ENCODE measurements around the gene L1CAM. TPM values are rescaled to one million over a fixed set of nuclear protein-coding genes. Genes with fewer than 3 reads are reported as not detected.

Gene L1CAM
- total and polyA plus RNA-seq, 9 of the 15 experiments (the other 6 are each of a cell fraction or from before 2014, with no cell fraction given): 0.09 to 0.86 (median 0.26) TPM; not detected in 3

GRCh38 chrX:153917869-153918268 lies 31.9 kb upstream of the L1CAM start:
- FAIRE-seq (no peak), ATAC-seq (no peak), DNase-seq (ENCODE audit: extremely low read depth in 1 of 4, low spot score in 3 of 4) (no peak)
- CTCF ChIA-PET (ENCODE audit: low intra/inter-chr PET ratio): no interaction called here
- Histone ChIP-seq H3K4me2 (ENCODE audit: insufficient read depth, low read length) (no peak overlapping the region), H3K4me3 (no peak overlapping the region), H3K79me2 (ENCODE audit: control insufficient read depth, insufficient read depth, low read length) (no peaks in the 10 kb centered on the region), H3K9me3 (replicated peaks; ENCODE audit: control insufficient read depth, insufficient read depth, low read depth, low read length) (no peaks in the 10 kb centered on the region), H3K27ac (ENCODE audit: extremely low read depth, low read depth, low read length) (no peak overlapping the region), H3K27me3 (ENCODE audit: control insufficient read depth in 2 of 2, insufficient read depth in 2 of 2, low read length in 2 of 2) (no peaks in the 10 kb centered on the region), H2AFZ (ENCODE audit: low read depth, low read length) (no peak overlapping the region), H4K20me1 (replicated peaks; ENCODE audit: control insufficient read depth, insufficient read depth, low read length) (no peaks in the 10 kb centered on the region), H3K36me3 (ENCODE audit: control insufficient read depth, insufficient read depth, low read length) (peaks cover 37% of the 10 kb centered on the region; the same call in 2 of the 3 replicates), H3K9ac (ENCODE audit: insufficient read depth in 1 of 2, low read depth in 2 of 2, low read length in 2 of 2) (no peak overlapping the region), H3K4me1 (replicated peaks in 1 of 2; ENCODE audit: control insufficient read depth in 2 of 2, insufficient read depth in 2 of 2, low read length in 2 of 2) (peaks cover 0 to 24% of the 10 kb centered on the region in 2 experiments; a peak in 2 of 5 replicates), H3K9me1 (ENCODE audit: control insufficient read depth, insufficient read depth, low read length) (no peaks in the 10 kb centered on the region)
- TF ChIP-seq RFX1 (IDR thresholded peaks at IDR 0.05) (peak; percentile 50; the same call in 1 of the 2 replicates), CBX2 (IDR thresholded peaks at IDR 0.05; ENCODE audit: insufficient read depth, low read length, poor library complexity, severe bottlenecking) (no peak)
- POLR2A ChIA-PET: interaction anchor here (1.3 to 2.2 kb wide), 2 partner anchors 9 kb away, joined by 5 to 9 read pairs; partner anchors contain the start of gene ARHGAP4
- intact Hi-C loops (cut with micrococcal nuclease) (no loop called here), in situ Hi-C loops (cut with MboI) (no loop called here)
- WGBS (ENCODE audit: insufficient coverage, low coverage, missing lambda C conversion rate): 82% methylated on average over 6 of the region's 6 CpGs
- BruUV-seq (replicated peaks): no TSS peak

DNA sequence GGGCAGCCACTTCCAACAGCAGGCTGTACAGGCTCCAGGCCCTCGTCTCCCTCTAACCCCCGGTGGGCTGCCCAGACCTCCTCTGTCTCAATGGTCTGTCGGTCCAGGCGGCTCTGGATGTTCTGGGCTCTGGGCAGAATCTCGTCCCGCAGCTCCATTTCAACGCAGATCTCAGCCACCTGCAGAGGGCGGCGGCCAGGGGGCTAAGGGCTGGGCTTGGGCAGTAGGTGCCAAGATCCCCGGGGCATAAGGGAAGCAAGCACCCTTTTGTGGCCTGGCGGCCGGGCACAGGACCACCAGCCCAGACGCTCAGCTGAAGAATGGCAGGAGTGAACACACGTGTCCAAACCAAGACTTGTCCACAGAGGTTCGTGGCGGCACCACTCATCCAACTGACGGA lies 27.7 kb upstream of the L1CAM start:
- Histone ChIP-seq H3K9me1 (ENCODE audit: control insufficient read depth, insufficient read depth, low read length) (no peaks in the 10 kb centered on the region), H2AFZ (ENCODE audit: low read depth, low read length) (no peak overlapping the region), H3K9ac (ENCODE audit: insufficient read depth in 1 of 2, low read depth in 2 of 2, low read length in 2 of 2) (peak overlapping the region in 1 of 2 experiments; percentile 26; a peak in 2 of 4 replicates), H3K4me1 (replicated peaks in 1 of 2; ENCODE audit: control insufficient read depth in 2 of 2, insufficient read depth in 2 of 2, low read length in 2 of 2) (peaks cover 0 to 30% of the 10 kb centered on the region in 2 experiments; a peak in 3 of 5 replicates), H3K79me2 (ENCODE audit: control insufficient read depth, insufficient read depth, low read length) (no peaks in the 10 kb centered on the region), H3K4me3 (no peak overlapping the region), H3K27ac (ENCODE audit: extremely low read depth, low read depth, low read length) (no peak overlapping the region), H3K4me2 (ENCODE audit: insufficient read depth, low read length) (no peak overlapping the region), H3K9me3 (replicated peaks; ENCODE audit: control insufficient read depth, insufficient read depth, low read depth, low read length) (no peaks in the 10 kb centered on the region), H4K20me1 (replicated peaks; ENCODE audit: control insufficient read depth, insufficient read depth, low read length) (peaks cover 5% of the 10 kb centered on the region; the same call in 1 of the 2 replicates), H3K27me3 (ENCODE audit: control insufficient read depth in 2 of 2, insufficient read depth in 2 of 2, low read length in 2 of 2) (no peaks in the 10 kb centered on the region), H3K36me3 (ENCODE audit: control insufficient read depth, insufficient read depth, low read length) (peaks cover 34% of the 10 kb centered on the region; the same call in 2 of the 3 replicates)
- ChIA-PET CTCF (ENCODE audit: low intra/inter-chr PET ratio) (no interaction called here), POLR2A (interaction anchor here (0.9 kb wide), 1 partner anchor 11 kb away, joined by 4 read pairs; no protein-coding TSS in a partner anchor)
- ATAC-seq (no peak), DNase-seq (ENCODE audit: extremely low read depth in 1 of 4, low spot score in 3 of 4) (no peak), FAIRE-seq (no peak)
- WGBS (ENCODE audit: insufficient coverage, low coverage, missing lambda C conversion rate): 100% methylated on average over 4 of the region's 17 CpGs
- TF ChIP-seq MCM2 (IDR thresholded peaks at IDR 0.05; ENCODE audit: low read depth) (no peak), PML (IDR thresholded peaks at IDR 0.05; ENCODE audit: low read length) (no peak)
- TF ChIP-seq, protein P1, sequence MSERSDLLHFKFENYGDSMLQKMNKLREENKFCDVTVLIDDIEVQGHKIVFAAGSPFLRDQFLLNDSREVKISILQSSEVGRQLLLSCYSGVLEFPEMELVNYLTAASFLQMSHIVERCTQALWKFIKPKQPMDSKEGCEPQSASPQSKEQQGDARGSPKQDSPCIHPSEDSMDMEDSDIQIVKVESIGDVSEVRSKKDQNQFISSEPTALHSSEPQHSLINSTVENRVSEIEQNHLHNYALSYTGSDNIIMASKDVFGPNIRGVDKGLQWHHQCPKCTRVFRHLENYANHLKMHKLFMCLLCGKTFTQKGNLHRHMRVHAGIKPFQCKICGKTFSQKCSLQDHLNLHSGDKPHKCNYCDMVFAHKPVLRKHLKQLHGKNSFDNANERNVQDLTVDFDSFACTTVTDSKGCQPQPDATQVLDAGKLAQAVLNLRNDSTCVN (CRISPR knock-in tag; IDR thresholded peaks at IDR 0.05): no peak
- no TSS peak for BruUV-seq (replicated peaks)
- in situ Hi-C loops (cut with MboI) (no loop called here), intact Hi-C loops (cut with micrococcal nuclease) (no loop called here)

All from K562 (cell line).